GM18508 (cell line): ENCODE data around the gene CYP46A1.

Experiments
- ATAC-seq: cut with Tn5 transposase; IDR thresholded peaks from one replicate; pipeline ENCODE4 v1.9.1; 2021; ENCODE audit warnings: moderate number of reproducible peaks; ENCODE audit not compliant: insufficient read depth, unreplicated experiment

CYP46A1 gene

GRCh38 chr14:99725774-99726537 lies 41.9 kb downstream of the CYP46A1 start:
- no peak for ATAC-seq

- no peak for ATAC-seq
Measured at GRCh38 chr14:99726538-99727095, 42.5 kb downstream of the CYP46A1 start.

- no peak for ATAC-seq
Measured at GRCh38 chr14:99727096-99727870, 43.2 kb downstream of the CYP46A1 start.

DNA sequence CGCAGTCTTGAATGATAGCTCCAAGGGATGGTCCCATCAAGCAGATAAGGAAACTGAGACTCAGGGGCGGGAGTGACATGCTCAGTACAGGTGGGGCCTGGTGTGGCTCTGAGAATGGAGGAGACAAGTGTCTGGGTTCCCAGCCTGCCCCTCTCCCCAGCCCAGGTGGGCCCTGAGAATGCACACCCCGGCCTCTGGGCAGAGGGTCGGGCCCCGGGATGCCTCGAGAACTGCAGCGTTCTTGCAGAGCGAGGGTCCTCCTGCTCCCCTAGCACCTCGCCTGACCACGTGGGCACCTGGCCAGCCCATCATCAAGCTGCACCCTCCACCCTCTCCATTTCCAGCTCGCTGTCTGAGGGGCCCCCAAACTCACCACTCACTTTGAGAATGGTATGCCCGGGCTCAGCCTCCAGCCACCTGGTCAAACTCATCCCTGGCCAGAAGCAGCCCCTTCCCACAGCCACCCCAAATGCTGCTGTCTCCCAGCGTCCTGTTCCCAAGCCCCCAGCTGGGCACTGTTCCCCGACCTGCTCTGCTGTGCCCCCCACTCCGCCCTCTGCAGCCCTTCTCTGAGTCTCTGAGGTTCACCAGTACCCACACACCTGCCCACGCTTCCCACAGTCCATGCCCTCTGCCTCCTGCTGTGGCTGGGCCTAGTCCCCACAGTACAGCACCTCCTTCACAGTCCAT lies 44.3 kb downstream of the CYP46A1 start:
- no peak for ATAC-seq

GRCh38 chr14:99728981-99729451 lies 44.9 kb downstream of the CYP46A1 start:
- no peak for ATAC-seq

GRCh38 chr14:99729991-99730875 lies 46.1 kb downstream of the CYP46A1 start:
- no peak for ATAC-seq

- ATAC-seq, result no peak
Measured at GRCh38 chr14:99730876-99731546, 46.9 kb downstream of the CYP46A1 start.

GRCh38 chr14:99731547-99732435 lies 47.7 kb downstream of the CYP46A1 start:
- ATAC-seq, result no peak

GRCh38 chr14:99732436-99733210 lies 48.5 kb downstream of the CYP46A1 start:
- ATAC-seq, result no peak

DNA sequence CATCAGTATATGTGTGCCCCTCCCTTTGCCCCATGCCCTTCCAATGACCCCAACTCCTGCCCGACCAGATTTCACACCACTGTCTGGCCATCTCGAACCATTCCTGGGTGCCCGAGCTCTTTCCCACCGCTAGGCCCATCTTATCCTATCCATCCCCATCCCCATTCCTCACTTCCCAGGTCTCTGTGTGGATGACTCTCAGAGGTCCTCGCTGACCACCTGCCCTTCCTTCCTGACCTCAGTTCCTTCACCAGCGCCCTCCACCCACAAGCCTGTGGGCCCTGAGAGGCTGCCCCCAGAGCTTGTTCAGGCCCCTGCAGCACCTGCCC lies 49.1 kb downstream of the CYP46A1 start:
- no peak for ATAC-seq

DNA sequence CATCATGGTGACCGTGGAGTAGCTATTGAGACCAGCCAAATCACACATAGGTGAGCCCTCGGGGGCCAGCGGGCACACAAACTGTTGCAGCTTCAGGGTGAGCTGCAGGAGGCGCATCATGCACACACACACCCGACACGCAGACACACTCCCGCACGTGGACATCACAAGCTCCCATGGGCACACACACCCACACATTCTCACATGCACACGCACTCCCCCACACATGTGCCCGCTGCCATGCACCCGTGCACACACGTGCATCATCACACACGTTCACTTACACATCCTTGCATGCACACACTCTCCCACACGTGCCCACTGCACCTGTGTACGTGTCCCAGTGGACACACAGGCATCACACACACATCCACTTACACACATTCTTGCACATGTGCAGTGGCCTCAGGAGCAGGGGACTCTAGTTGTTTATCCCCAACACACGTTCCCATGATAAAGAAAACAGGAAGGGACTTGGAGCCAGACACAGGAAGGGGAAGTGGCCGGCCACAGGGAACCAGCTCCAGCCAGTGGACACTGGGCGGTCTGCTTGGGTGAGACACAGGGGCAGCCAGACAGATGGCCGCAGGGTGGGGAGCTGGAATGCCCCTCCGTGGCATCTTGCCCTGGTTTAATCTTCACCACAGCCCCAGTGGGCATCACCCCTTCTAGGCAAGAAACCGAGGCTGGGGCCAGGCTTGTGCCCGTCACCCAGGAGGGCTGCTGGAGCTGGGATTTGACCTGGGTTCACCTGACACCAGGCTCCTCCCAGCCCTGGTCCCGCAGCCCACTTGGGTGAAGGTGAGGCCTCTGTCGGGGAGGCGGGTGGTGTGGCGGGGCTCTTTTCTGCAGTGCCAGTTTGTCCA lies 49.7 kb downstream of the CYP46A1 start:
- ATAC-seq, result no peak

DNA sequence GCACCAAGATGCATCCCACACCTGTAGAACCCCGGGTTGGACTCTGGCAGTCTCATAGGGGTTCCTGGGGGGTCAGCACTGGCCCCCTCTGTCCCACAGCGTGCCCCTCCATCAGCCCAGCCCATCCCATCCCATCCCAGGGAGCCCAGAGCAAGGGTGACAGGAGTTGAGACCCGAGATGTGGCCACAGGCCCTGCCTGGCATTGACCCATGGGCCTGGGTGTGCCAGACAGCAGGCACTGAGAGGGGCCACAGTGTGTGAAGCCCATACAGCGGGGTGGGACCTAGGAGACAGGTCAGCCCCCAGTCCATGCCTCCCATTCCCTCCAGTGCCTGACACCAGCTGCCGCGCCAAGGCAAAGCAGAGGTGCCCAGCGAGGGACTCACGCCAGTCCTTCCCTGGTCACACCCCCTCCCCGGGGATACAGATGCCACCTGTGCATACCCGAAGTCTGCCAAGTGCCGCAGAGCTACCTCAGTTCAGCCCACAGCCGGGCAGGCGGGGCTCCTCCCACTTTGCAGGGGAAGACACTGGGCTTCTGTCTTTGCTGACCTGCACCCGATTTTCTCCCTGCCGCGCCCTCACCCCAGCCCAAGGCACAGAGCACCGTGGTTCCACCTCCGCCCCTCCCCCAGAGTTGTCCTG lies 50.4 kb downstream of the CYP46A1 start:
- ATAC-seq, result no peak

DNA sequence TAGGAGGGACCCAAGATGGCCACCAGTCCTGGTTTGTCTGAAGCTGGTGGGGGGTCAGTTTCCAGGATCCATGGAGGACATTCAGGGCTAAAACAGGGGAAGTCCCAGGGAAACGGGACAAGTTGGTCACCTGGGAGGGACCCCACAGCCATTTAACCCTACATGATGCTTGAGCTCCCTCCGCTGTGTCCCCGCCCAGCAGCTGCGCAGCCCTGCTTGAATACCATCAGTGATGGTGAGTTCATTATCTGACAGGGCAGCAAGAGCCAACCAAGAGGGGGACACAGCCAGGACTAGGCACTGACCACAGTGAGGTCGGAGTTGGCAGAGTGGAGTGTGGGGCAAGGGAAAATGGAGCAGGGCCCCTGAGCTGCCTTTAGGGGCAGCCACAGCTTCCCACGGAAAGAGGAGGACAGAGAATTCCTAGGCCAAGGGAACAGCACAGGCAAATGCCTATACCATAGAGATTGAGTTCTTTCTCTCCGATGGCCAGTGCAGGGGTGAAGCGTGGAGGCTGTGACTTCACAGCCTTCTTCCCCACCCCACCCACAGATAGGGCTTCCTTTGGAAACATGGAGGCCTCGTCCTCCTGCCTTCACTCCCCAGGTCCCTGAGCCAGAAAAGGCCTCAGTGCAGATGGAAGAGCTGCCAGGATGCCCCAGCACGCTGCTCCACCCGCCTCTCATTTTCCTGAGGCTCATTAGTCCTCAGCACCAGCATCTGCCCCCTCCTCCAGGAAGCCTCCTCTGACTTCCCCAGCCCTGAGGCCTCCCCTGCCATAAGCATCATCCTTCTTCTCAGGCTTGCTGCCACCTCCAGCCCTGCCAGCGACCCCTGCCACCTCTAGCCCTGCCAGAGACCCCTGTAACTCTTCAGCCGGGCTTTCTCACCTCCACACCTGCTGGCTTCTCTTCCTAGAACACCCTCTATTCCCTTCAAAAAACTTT lies 51.4 kb downstream of the CYP46A1 start:
- ATAC-seq, result no peak

DNA sequence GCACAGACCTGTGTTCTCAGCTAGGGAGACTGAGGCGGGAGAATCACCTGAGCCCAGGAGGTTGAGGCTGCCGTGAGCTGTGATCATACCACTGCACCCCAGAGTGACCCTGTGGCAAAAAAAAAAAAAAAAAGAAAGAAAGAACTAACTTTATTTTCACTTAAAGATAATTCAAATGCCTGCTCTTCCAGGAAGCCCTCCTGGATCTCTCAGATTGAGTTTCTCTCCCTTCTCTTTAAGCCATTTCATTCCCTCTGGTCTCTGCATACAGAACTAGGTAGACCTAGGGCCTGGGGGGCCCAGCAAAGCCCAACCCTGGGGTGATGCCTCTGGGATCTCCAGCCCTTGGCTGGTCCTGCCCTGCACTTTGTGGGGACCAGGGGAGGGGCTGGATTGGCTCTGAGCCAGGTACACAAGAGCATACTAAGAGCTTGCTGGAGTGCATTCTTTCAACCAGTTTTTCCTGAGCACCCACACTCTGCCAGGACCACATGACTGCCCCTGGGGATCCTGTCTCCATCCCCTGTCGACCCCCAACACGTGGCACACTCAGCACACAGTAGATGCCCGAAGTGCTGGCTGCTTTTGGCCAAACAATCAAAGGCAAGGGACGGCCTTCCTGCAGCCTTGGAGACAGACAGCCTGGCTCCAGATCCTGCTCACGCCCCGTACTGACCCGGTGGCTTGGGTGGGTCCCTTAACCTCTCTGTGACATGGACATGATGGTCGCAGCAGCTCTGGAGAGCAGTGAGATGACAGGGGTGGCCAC lies 52.7 kb downstream of the CYP46A1 start:
- ATAC-seq, result no peak
